GM19351 (cell line): ENCODE results near the gene BATF.
"Not testable (repeated sequence)": the region's sequence is repeated elsewhere in the genome, so short reads cannot be mapped to it uniquely, and the experiment has no call there.

Experiments used
- ATAC-seq: cut with Tn5 transposase; IDR thresholded peaks from one replicate; pipeline ENCODE4 v1.9.1; 2021; ENCODE audit warnings: mild to moderate bottlenecking, moderate library complexity; ENCODE audit not compliant: unreplicated experiment

Gene BATF

GRCh38 chr14:75522224-75522982, at the start of gene BATF:
TSS of gene BATF (plus strand) at chr14:75522469. CDS start at chr14:75522683, 214 bp downstream.
- ATAC-seq: peak; percentile 66

GRCh38 chr14:75474127-75474526, 48.1 kb upstream of the BATF start:
- ATAC-seq: not testable (repeated sequence)

- no peak for ATAC-seq
These were observed 45.8 kb upstream of the BATF start for GRCh38 chr14:75476274-75476995.

- no peak for ATAC-seq
These were observed 44.4 kb upstream of the BATF start for GRCh38 chr14:75477881-75478280.

- peak; percentile 61 for ATAC-seq
These were observed 42.3 kb upstream of the BATF start for GRCh38 chr14:75479770-75480600.

- ATAC-seq: no peak
These were observed 39.9 kb upstream of the BATF start for GRCh38 chr14:75482366-75482765.

GRCh38 chr14:75484711-75485429, 37.4 kb upstream of the BATF start:
- ATAC-seq: no peak

- ATAC-seq: no peak
These were observed 36.0 kb upstream of the BATF start for GRCh38 chr14:75486318-75486717.

GRCh38 chr14:75487155-75487671, 35.1 kb upstream of the BATF start:
- peak; percentile 87 for ATAC-seq

- no peak for ATAC-seq
These were observed 32.8 kb upstream of the BATF start for GRCh38 chr14:75489480-75489837.

- ATAC-seq: no peak
These were observed 30.8 kb upstream of the BATF start for GRCh38 chr14:75491376-75491978.

- ATAC-seq: no peak
These were observed 29.3 kb upstream of the BATF start for GRCh38 chr14:75492832-75493591.

GRCh38 chr14:75493592-75494087, 28.6 kb upstream of the BATF start:
- ATAC-seq: no peak

- no peak for ATAC-seq
These were observed 27.4 kb upstream of the BATF start for GRCh38 chr14:75494896-75495295.

- ATAC-seq: no peak
These were observed 26.9 kb upstream of the BATF start for GRCh38 chr14:75495399-75495798.

- no peak for ATAC-seq
These were observed 26.4 kb upstream of the BATF start for GRCh38 chr14:75495882-75496281.

- no peak for ATAC-seq
These were observed 25.5 kb upstream of the BATF start for GRCh38 chr14:75496755-75497154.

- no peak for ATAC-seq
These were observed 25.1 kb upstream of the BATF start for GRCh38 chr14:75497191-75497590.

- ATAC-seq: no peak
These were observed 24.6 kb upstream of the BATF start for GRCh38 chr14:75497701-75498100.
